HG03342 (cell line): ENCODE results near the gene GPRIN3.
"Not testable (repeated sequence)": the region's sequence is repeated elsewhere in the genome, so short reads cannot be mapped to it uniquely, and the experiment has no call there.

Experiments used
- ATAC-seq: cut with Tn5 transposase; IDR thresholded peaks from one replicate; pipeline ENCODE4 v1.9.1; 2021; ENCODE audit warnings: mild to moderate bottlenecking, moderate library complexity; ENCODE audit not compliant: unreplicated experiment

Gene GPRIN3

GRCh38 chr4:89314291-89314690 lies 6.7 kb upstream of the GPRIN3 start:
- ATAC-seq: no peak

DNA sequence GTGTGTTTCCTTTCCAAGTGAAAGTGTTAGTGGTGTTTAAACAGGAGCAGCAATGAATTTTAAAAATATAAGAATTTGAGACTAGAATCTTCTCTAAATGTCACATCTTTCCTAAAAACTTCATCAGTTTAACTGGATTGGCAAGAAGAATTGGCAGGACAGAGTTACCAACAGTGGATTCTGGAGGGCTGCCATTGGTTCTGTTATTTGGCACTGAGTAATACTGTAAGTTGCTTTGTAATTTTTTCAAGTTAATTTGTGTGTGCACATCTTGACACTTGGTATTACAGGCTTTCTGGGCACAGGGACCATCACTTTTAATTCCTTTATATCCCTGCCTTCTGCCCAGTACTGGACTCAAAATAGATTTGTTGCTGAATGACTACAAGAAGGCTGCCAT lies 4.5 kb upstream of the GPRIN3 start:
- no peak for ATAC-seq

DNA sequence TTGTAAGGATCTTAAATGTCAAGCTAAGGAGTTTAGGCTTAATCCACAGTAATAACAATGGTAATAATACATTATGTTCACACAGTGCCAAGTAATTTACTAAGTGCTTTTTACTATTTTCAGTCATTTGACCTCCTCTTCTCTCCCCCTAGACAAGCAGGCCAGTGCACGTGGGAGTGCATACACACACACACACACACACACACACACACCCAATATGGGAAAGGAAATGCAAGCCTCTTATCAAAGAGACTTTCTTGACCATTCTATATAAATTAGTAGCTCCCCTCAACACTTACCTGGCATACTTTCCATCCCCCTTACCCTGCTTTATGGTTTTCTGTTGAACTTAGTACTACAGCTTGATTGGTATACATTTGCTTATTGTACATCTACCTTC lies 3.8 kb upstream of the GPRIN3 start:
- no peak for ATAC-seq

- ATAC-seq: not testable (repeated sequence)
These were observed 1.6 kb upstream of the GPRIN3 start for GRCh38 chr4:89309154-89309553.

DNA sequence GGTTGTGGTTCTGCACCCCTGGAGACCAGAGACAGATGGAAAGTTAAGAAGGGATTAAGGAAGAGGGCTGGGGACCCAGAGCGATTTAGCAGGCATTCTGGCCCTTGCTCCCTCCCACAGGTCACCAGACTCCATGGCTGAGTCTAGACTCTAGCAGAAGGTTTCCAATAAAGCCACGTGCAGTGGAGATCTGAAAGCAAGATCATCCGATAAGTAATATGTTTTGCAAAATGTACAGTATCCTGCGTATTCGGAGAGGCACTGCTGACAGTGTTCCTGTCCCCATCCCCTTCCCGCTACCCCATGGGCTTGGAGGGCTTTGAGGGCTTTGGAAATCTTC lies 531 bp upstream of the GPRIN3 start:
- ATAC-seq: no peak

GRCh38 chr4:89307178-89307445 lies 488 bp downstream of the GPRIN3 start:
- no peak for ATAC-seq

DNA sequence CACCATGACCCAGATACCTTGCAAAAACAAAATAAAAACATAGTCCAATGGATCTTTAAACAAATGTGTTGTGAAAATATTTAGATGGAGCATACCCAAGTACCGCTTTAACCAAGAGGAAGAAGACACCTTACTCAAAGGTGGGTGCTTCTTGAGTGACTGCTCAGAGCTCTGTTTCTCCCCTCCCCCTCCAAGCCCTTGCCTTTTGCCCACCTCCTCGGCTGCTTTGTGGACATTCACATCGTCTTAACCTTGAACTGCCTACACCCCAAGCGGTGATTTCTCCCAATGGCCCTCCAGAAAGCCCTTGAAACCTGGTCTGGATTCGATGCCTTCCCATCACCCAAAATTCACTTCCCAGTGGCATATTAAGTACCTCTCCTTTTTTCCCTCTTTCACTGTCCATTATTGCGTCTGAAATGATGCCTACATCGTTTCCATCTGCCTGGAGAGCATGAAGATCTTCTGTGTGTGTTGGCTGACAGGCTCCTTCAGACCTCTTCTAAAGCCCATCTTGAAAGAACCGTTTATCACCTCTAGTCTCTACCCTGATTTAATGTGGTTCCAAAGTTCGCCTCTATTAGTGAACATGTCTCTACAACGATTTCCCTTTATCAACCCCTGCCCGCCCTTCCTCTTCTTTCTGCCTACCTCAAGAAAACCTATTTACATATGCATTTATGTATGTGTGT lies 968 bp downstream of the GPRIN3 start:
- no peak for ATAC-seq

DNA sequence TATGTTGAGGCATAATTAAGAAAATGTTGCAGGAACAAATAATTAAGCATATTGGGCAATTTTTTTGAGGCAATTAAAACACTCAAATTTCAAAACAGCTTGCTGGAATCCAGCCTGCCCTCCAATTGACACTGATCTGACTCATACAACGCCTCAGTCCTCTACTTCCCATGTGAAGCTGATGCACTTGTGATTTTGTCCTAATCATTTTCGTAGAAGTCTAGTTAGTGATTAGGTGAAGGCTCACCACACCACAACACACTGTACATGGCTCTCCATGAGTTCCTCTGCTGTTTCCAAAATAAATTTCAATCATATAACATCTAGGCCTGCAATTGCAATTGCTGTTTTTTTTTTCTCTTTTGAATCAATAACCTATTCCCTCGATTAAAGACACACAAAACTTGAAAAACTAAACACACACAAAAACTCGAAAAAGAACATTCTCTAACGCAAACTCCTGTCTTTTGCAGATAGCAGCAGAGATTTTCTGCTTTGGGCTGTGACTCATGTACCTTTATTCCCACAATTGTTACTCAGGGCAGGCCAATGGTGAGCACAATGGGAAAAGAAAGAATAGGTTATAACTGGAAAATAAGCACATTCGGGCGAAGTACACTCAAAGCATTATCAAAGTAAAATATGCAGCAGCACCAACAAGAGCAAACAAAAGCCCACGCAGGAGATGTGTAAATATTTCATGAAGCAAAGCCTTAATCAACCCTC lies 1.7 kb downstream of the GPRIN3 start:
- ATAC-seq: no peak

GRCh38 chr4:89305028-89305427 lies 2.6 kb downstream of the GPRIN3 start:
- ATAC-seq: no peak

DNA sequence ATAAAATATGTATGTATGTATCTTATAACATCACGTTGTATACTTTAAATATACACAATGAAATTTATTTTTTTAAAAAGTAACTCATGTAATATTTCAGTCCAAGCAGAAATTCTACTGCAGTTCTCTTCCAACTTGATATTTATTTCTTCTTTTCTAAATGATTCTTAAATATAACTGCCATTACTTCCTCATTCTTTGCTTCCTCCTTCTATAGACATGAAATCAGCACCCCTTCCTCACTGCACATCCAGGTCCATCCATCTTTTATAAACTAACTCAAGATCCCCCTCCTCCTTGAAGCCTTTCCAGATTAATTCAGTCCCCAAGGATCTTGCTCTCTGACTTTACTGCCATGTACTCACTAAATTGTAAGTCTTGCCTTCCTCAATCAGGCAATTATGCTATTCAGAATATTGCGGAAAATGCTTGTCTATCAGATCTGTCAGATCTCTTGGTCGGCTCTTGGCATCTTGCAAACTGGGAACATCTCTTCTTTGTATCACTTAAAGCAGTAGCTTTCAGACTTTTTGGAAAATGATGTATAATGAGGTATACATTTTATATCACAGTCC lies 3.7 kb downstream of the GPRIN3 start:
- ATAC-seq: no peak

DNA sequence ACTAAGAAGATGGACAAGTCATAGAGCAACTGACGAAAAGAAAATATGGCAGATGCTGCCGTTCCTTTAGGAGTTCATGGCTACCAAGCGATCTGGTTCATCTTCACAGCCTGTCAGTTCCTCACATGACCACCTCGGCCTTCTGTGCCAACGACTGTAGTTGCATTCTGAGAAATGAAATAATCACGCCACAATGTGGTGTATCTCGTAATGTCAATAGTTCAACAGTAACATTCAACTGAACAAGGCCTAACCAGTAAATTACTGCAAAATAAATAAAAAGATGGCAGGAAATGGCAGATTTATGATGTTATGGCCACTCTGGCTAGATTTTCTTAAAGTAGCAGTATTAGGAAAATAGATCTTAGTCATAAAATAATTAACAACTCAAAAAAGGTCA lies 4.4 kb downstream of the GPRIN3 start:
- ATAC-seq: no peak

DNA sequence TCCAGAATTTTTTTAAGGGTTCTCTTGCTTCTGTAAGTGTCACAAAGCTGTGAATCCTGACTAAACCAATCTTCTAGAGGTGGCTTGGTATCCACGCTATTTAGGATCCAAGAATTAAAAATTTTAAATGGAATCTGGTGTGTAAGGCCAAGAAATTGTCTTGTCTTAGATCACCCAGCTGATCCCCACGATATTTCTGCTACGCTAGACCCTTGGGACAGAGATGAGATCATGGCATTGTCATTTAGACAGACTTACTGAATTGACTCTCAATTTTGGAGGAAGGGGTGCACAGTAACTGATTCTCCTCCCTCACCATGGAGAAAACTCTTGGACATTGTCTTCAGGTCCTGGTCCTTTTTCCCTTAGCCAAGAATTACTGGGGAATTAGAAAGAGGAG lies 5.7 kb downstream of the GPRIN3 start:
- no peak for ATAC-seq

- ATAC-seq: no peak
These were observed 6.6 kb downstream of the GPRIN3 start for GRCh38 chr4:89301003-89301402.

- no peak for ATAC-seq
These were observed 7.1 kb downstream of the GPRIN3 start for GRCh38 chr4:89300499-89300898.

GRCh38 chr4:89300060-89300459 lies 7.5 kb downstream of the GPRIN3 start:
- ATAC-seq: no peak

GRCh38 chr4:89299153-89299791 lies 8.3 kb downstream of the GPRIN3 start:
- ATAC-seq: no peak

- no peak for ATAC-seq
These were observed 8.8 kb downstream of the GPRIN3 start for GRCh38 chr4:89298788-89299152.

GRCh38 chr4:89298155-89298554 lies 9.4 kb downstream of the GPRIN3 start:
- no peak for ATAC-seq

DNA sequence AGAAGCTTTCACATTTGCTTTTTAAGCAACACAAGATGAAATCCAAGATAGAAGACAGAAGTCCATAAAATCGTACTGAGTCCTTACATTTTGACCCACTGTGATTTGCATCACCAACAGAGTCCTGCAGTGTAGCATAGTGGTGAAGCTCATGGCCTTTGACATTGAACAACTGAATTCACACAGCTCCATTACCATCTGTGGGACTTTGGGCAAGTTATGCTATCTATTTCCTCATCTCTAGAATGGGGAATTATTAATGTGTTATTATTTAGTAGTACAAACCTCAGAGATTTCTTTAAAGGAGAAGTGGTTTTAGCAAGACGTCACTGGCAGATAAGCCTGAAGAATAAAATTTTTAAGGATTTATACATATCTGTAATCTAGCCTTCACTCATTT lies 10.7 kb downstream of the GPRIN3 start:
- ATAC-seq: no peak

- ATAC-seq: no peak
These were observed 11.2 kb downstream of the GPRIN3 start for GRCh38 chr4:89296399-89296798.

DNA sequence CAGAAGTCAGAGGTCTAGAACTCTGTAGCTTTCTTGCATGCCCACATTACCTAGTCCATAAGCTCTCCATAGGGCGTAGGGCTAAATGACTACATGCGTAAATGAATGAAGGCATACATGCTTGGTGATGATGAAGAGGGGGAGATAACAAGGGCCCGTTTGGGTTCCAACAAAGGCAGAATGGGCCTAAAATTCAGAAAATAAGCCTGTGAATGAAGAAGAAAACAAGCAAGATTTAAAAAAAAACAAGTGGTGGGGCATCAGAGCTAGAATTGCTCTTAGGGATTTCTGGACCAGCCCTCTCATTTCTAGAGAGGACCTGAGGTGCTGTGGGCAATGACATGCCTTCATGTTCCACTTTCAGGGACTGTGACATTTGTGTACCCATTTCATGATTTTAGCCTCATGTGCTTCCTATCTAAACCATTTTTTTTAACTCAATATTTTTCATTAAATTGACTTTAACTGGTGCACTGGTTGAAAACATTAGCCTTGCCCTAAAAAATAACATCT lies 12.1 kb downstream of the GPRIN3 start:
- no peak for ATAC-seq
